GM20431 (cell line): ENCODE results near the gene USP22.

Experiments
- in situ Hi-C: fragments of 300-500 bp; cut with MseI, MboI; formaldehyde crosslinking; loops from one replicate; pipeline ENCODE4 v1.15.0; 2020; ENCODE audit warnings: low sequenced_read_pairs; ENCODE audit not compliant: unreplicated experiment

Gene USP22

GRCh38 chr17:20968913-20969616 is 73.7 kb downstream of the USP22 start:
- in situ Hi-C loops = no loop called here

GRCh38 chr17:20967776-20968175 is 75.0 kb downstream of the USP22 start:
- in situ Hi-C loops = no loop called here

GRCh38 chr17:20966870-20967269 is 75.9 kb downstream of the USP22 start:
- in situ Hi-C loops = no loop called here

GRCh38 chr17:20965492-20965891 is 77.3 kb downstream of the USP22 start:
- in situ Hi-C loops = no loop called here

GRCh38 chr17:20961586-20961985 is 81.2 kb downstream of the USP22 start:
- in situ Hi-C loops = no loop called here

GRCh38 chr17:20960871-20961270 is 81.9 kb downstream of the USP22 start:
- in situ Hi-C loops = no loop called here

- in situ Hi-C loops = no loop called here
Observed at GRCh38 chr17:20955427-20956323, 87.1 kb downstream of the USP22 start.

- in situ Hi-C loops = no loop called here
Observed at GRCh38 chr17:20954794-20955193, 88.0 kb downstream of the USP22 start.

- in situ Hi-C loops = no loop called here
Observed at GRCh38 chr17:20952183-20952582, 90.6 kb downstream of the USP22 start.
